Measurements from ENCODE around the gene ATG10.
A peak's percentile ranks its signal among the peaks of the same experiment; 100 is the strongest.

Gene ATG10

DNA sequence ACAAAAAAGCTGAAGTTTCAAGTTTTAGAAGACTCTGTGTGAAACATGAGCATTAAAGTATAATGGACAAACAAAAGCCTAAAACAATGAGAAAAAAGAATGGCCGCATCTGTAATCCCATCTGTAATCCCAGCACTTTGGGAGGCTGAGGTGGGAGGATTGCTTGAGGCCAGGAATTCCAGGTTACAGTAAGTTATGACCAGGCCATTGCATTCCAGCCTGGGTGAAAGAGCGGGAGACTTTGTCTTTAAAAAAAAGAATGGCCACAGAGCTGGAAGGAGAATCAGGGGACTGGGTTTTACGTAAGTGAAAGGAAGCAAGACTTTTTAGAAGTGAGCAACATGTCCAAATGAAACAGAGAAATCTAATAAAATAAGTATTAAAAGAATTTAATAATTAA is 2.6 kb upstream of the ATG10 start:
- no peak for TF ChIP-seq CTCF (IDR thresholded peaks at IDR 0.05; ENCODE audit: poor library complexity, severe bottlenecking)
- H3K27ac ChIP-seq (ENCODE audit: poor library complexity, severe bottlenecking) = no peak overlapping the region
- no peaks in the 10 kb centered on the region for H3K4me1 ChIP-seq (ENCODE audit: insufficient read depth, poor library complexity, severe bottlenecking)
- no peak overlapping the region for H3K4me3 ChIP-seq (ENCODE audit: severe bottlenecking)
- H3K9me3 ChIP-seq (ENCODE audit: severe bottlenecking) = no peaks in the 10 kb centered on the region
- ATAC-seq (ENCODE audit: low read depth) (no peak), DNase-seq (ENCODE audit: low spot score) (no peak)
- H3K36me3 ChIP-seq (ENCODE audit: low read depth) = no peaks in the 10 kb centered on the region
- H3K27me3 ChIP-seq (ENCODE audit: insufficient read depth, poor library complexity, severe bottlenecking) = no peaks in the 10 kb centered on the region

- no peak for TF ChIP-seq CTCF (IDR thresholded peaks at IDR 0.05; ENCODE audit: poor library complexity, severe bottlenecking)
- H3K4me1 ChIP-seq (ENCODE audit: insufficient read depth, poor library complexity, severe bottlenecking) = no peaks in the 10 kb centered on the region
- H3K27ac ChIP-seq (ENCODE audit: poor library complexity, severe bottlenecking) = no peak overlapping the region
- no peak overlapping the region for H3K4me3 ChIP-seq (ENCODE audit: severe bottlenecking)
- H3K9me3 ChIP-seq (ENCODE audit: severe bottlenecking) = no peaks in the 10 kb centered on the region
- ATAC-seq (ENCODE audit: low read depth) (no peak), DNase-seq (ENCODE audit: low spot score) (no peak)
- H3K36me3 ChIP-seq (ENCODE audit: low read depth) = no peaks in the 10 kb centered on the region
- no peaks in the 10 kb centered on the region for H3K27me3 ChIP-seq (ENCODE audit: insufficient read depth, poor library complexity, severe bottlenecking)
Measured at GRCh38 chr5:81969912-81970311, 1.9 kb upstream of the ATG10 start.

DNA sequence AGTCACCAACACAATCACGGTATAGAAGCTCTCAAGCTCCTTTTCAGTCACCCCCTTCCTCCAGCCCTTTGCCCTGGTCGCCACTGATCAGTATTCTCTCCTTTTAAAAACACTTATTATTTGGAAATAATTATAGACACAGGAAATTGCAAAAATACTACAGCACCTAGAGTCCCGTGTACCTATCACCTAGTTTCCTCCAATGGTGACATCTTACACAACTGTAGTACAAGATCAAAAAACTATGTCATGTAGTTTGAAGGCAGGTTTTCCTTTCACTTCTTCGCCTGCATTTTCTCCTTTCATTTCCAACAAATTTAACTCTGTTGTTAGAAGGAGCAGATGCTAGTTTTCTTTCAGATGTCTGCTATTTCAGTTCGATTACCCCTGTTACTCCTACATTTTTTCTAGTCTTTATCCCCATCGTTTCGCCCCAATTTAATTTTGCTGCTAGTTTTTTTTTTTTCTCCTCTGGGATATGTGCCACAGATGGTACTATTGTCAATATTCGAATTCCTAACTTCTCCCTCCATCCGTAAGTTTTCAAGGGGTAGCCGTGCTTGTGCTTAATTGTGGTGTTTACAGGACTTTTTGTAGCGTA is 612 bp upstream of the ATG10 start:
- H3K36me3 ChIP-seq (ENCODE audit: low read depth) = peaks cover 1% of the 10 kb centered on the region; the same call in 1 of the 2 replicates
- H3K4me1 ChIP-seq (ENCODE audit: insufficient read depth, poor library complexity, severe bottlenecking) = no peaks in the 10 kb centered on the region
- H3K27ac ChIP-seq (ENCODE audit: poor library complexity, severe bottlenecking) = peak overlapping the region; percentile 46
- H3K9me3 ChIP-seq (ENCODE audit: severe bottlenecking) = no peaks in the 10 kb centered on the region
- H3K27me3 ChIP-seq (ENCODE audit: insufficient read depth, poor library complexity, severe bottlenecking) = no peaks in the 10 kb centered on the region
- ATAC-seq (ENCODE audit: low read depth) (no peak), DNase-seq (ENCODE audit: low spot score) (no peak)
- H3K4me3 ChIP-seq (ENCODE audit: severe bottlenecking) = peak overlapping the region; percentile 79
- no peak for TF ChIP-seq CTCF (IDR thresholded peaks at IDR 0.05; ENCODE audit: poor library complexity, severe bottlenecking)

DNA sequence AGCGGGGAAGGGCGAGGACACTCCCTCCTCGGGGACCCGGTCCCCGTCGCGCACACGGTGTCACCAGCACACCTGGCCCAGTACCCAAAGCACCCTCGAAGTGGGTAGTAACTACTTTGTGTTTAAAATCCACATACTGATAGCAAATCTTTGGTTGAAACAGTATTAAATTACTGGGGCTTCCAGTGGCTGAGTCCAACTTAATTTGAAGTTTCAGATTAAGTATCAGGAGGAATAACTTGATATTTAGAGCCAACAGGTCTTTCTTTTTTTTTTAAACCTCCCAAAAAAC is 615 bp downstream of the ATG10 start:
- no peak for ATAC-seq (ENCODE audit: low read depth)
- Histone ChIP-seq H3K27me3 (ENCODE audit: insufficient read depth, poor library complexity, severe bottlenecking) (no peaks in the 10 kb centered on the region), H3K4me3 (ENCODE audit: severe bottlenecking) (peak overlapping the region; percentile 79), H3K36me3 (ENCODE audit: low read depth) (peaks cover 9% of the 10 kb centered on the region; the same call in 1 of the 2 replicates), H3K9me3 (ENCODE audit: severe bottlenecking) (no peaks in the 10 kb centered on the region), H3K4me1 (ENCODE audit: insufficient read depth, poor library complexity, severe bottlenecking) (no peaks in the 10 kb centered on the region), H3K27ac (ENCODE audit: poor library complexity, severe bottlenecking) (peak overlapping the region; percentile 46)
- DNase-seq (ENCODE audit: low spot score) = no peak
- no peak for TF ChIP-seq CTCF (IDR thresholded peaks at IDR 0.05; ENCODE audit: poor library complexity, severe bottlenecking)

DNA sequence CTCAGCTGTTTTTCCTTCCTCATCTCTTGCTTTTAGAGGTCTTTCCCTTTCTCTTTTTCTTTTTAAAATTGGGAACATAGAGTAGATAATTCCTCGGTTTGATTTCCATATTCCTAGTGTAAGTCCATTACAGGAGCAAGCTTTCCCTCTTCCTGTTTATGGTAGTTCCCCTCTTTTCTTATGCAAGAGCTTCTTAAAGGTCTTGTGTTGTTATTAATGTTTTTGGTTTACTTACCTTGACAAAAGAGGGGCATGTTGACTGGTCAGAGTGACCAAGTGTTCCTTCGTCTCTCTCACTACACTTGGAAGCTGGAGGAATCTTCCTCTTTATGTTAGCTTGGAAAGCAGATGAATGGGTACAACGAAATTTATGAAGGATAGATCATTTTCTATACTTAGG is 8.3 kb downstream of the ATG10 start:
- Histone ChIP-seq H3K4me3 (ENCODE audit: severe bottlenecking) (no peak overlapping the region), H3K27me3 (ENCODE audit: insufficient read depth, poor library complexity, severe bottlenecking) (no peaks in the 10 kb centered on the region), H3K27ac (ENCODE audit: poor library complexity, severe bottlenecking) (no peak overlapping the region), H3K4me1 (ENCODE audit: insufficient read depth, poor library complexity, severe bottlenecking) (no peaks in the 10 kb centered on the region), H3K9me3 (ENCODE audit: severe bottlenecking) (no peaks in the 10 kb centered on the region), H3K36me3 (ENCODE audit: low read depth) (peaks cover 15% of the 10 kb centered on the region; the same call in 1 of the 2 replicates)
- DNase-seq (ENCODE audit: low spot score) = no peak
- no peak for TF ChIP-seq CTCF (IDR thresholded peaks at IDR 0.05; ENCODE audit: poor library complexity, severe bottlenecking)
- ATAC-seq (ENCODE audit: low read depth) = no peak

Data from RWPE2 (cell line).